G401 (cell line): ENCODE measurements around the gene PRR18. TPM values are rescaled to one million over a fixed set of nuclear protein-coding genes. Genes with fewer than 3 reads are reported as not detected.

Source experiments
- total RNA-seq: library from RNA; depleted of rRNA; stranded (reverse); fragments of >200 nt; shearing (Covaris generic); gene quantifications from 2 replicates; pipeline ENCODE4 v1.2.3, GENCODE V29; 2014; rRNA removed

Gene PRR18
- total RNA-seq, 1 experiment from 2014 or later: not detected

Other genes with a start within 250 kb of the PRR18 start
- 2.2 TPM in 1 of 2 replicates, not detected in the other for gene TBXT, start 140.5 kb downstream of the PRR18 start, total RNA-seq
- 28.1 and 32.6 TPM in 2 replicates for gene SFT2D1, start 34.2 kb upstream of the PRR18 start, total RNA-seq
- 28.7 and 37.0 TPM in 2 replicates for gene MPC1, start 74.5 kb upstream of the PRR18 start, total RNA-seq